Stimulated activated CD8-positive, alpha-beta memory T cell treated with anti-CD3 and anti-CD28 coated beads, Interleukin-7, amount 100 ng/mL, for 24 hours (primary cell): Measurements from ENCODE around the gene NSL1.
"Not testable (repeated sequence)": the region's sequence is repeated elsewhere in the genome, so short reads cannot be mapped to it uniquely, and the experiment has no call there.

ENCODE experiments used
- DNase-seq: peaks from one replicate; pipeline ENCODE4 v3.0.0-alpha.2; 2020; ENCODE audit warnings: low read depth

The NSL1 gene, protein sequence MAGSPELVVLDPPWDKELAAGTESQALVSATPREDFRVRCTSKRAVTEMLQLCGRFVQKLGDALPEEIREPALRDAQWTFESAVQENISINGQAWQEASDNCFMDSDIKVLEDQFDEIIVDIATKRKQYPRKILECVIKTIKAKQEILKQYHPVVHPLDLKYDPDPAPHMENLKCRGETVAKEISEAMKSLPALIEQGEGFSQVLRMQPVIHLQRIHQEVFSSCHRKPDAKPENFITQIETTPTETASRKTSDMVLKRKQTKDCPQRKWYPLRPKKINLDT

GRCh38 chr1:212791676-212792395 lies at the start of gene NSL1, which contains the start of gene TATDN3:
TSS of gene NSL1 (minus strand) at chr1:212791777. CDS start at chr1:212791763, 14 bp downstream.
TSS of gene TATDN3 (plus strand) at chr1:212791894. CDS start at chr1:212791922, 28 bp downstream.
- peak; percentile 97 for DNase-seq

DNA sequence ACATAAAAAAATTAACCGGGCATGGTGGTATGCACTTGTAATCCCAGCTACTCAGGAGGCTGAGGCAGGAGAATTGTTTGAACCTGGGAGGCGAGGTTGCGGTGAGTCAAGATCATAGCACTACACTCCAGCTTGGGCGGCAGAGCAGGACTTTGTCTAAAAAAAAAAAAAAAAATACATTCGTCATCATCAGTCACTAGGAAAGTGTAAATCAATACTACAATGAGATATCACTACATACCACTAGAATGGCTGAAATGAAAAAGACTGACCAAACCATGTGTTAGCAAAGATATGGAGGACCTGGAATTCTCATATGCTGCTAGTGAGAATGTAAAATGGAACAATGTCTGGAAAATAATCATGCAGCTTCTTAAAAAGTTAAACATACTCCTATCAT lies 46.6 kb upstream of the NSL1 start:
- DNase-seq = no peak

DNA sequence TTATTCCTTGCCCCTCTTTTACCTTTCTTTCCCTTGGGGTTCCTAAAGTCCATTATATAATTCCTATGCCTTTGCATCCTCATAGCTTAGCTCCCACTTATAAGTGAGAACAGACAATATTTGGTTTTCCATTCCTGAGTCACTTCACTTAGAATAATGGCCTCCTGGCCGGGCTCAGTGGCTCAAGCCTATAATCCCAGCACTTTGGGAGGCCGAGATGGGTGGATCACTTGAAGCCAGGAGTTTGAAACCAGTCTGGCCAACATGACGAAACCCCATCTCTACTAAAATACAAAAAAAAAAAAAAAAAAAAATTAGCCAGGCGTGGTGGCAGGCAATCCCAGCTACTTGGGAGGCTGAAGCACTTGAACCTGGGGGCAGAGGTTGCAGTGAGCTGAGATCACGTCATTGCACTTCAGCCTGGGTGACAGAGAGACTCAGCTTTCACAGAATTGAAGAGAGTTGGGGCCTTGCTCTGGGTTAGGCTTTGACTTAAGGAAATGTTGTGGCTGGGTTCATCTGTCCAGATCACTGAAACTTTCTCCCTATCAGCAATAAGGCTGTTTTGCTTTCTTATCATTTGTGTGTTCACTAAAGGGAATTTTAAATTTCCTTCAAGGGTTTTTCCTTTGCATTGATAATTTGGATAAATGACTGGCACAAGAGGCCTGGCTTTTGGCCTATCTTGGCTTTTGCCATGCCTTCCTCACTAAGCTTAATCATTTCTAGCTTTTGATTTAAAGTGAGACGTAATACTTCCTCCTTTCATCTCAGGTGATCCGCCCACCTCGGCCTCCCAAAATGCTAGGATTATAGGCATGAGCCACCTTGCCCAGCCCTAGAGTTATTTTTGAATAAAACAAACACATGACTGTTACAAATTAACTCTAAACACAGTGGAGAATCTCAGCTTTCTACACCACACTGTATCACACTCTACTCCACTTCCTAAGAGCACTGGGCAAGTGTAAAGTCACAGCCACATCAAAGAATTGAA lies 41.9 kb upstream of the NSL1 start:
- not testable (repeated sequence) for DNase-seq

DNA sequence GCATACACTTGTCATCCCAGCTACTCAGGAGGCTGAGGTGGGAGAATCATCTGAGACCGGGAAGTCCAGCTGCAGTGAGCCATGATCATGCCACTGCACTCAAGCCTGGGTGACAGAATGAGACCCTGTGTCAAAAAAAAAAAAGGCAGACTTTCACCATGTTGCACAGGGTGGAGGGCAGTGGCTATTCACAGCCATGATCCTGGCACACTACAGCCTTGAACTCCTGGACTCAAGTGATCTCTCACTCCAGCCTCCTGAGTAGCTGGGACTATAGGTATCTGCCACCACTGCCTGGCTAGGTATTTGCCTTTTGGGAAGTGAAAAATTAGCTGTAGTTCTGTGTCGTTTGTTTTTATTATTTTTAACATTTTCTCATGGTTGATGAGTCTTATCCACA lies 36.8 kb upstream of the NSL1 start:
- DNase-seq = no peak

- no peak for DNase-seq
Observed at GRCh38 chr1:212827831-212828278, 36.3 kb upstream of the NSL1 start.

GRCh38 chr1:212827171-212827776 lies 35.7 kb upstream of the NSL1 start:
- DNase-seq = no peak

GRCh38 chr1:212825798-212826452 lies 34.3 kb upstream of the NSL1 start:
- no peak for DNase-seq

GRCh38 chr1:212824201-212824600 lies 32.6 kb upstream of the NSL1 start:
- DNase-seq = no peak

DNA sequence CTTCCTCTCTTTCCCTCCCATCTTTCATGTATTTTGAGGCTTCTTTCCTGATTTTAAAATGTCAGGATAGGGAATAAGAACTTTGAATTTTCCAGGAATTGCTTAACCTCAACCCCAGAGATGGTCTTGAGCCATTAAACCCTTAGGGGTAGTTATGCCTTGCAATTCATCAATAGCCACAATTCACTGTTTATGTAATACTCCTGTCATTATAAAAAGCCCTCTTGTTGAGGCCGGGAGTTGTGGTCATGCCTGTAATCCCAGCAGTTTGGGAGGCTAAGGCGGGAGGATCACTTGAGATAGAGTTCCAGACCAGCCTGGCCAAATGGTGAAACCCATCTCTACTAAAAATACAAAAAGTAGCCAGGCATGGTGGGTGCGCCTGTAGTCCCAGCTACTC lies 31.4 kb upstream of the NSL1 start:
- DNase-seq = no peak

DNA sequence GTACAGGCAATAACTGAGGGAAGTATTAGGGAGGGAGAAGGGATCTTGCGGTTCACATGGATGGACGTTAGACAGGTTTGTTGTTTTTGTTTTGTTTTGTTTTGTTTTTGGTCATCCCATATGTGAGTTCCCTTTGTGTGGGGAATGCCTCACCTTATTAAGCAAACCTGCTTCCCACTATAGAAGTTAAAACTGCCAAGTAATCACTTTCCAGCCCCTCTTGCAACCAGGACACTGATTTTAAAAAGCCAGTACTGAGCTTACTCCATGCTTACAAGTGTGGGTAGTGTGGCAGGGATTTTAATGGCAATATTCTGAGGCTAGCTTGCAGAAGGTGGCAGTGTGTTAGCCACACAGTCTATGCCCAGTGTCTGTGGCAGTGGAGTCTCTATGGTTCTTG lies 29.4 kb upstream of the NSL1 start:
- no peak for DNase-seq

DNA sequence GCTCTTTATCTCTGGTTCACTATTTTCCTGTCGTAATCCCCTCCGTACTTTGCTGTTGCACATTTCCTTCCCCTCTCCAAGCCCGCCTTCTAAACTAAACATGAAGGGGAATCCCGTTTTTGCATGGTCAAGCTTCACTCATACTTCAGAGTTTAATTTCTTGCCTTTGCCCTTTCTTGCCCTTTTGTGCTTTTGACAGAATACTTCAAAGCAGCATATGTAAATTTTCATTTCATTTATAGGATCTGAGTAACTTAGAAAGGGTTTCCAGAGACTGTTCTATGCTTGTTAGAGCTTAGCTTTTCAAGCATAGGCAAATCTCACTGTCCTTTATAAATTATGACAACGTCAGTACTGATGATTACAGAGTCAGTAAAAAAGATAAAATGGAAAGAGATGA lies 28.1 kb upstream of the NSL1 start:
- DNase-seq = no peak

DNA sequence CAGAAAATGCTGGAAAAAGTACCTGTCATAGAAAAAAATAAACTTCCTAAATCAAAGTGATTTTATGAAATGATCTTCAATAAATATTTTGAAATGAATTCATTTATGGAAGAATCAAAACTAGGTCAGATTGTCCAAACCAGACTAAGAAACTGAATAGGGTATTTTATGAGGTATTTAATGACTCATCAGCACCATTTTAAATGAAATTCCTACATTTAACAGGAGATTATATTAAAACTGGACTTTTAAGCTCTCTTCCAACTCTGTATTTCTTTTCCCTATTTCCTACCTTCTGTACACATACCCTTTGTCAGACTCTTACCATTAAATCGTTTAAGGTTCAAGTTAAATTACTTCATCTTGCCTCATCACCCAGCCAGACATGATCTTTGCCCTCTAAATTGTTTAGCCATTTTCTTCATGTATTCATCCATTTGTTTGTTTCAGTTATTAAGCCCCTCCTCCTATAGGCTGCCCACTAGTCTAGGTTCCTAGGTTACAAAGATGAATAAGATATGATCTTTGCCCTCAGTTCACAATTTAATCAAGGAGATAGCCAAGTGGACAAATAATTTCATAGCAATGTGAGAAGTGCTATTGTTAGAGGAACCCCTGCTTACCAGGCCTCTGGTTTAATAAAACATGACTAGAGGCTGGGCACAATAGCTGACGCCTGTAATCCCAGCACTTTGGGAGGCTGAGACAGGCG lies 25.1 kb upstream of the NSL1 start:
- no peak for DNase-seq

GRCh38 chr1:212814537-212815334 lies 23.2 kb upstream of the NSL1 start:
- DNase-seq = no peak

GRCh38 chr1:212805767-212806166 lies 14.2 kb upstream of the NSL1 start:
- no peak for DNase-seq

GRCh38 chr1:212797681-212798080 lies 6.1 kb upstream of the NSL1 start:
- DNase-seq = no peak

DNA sequence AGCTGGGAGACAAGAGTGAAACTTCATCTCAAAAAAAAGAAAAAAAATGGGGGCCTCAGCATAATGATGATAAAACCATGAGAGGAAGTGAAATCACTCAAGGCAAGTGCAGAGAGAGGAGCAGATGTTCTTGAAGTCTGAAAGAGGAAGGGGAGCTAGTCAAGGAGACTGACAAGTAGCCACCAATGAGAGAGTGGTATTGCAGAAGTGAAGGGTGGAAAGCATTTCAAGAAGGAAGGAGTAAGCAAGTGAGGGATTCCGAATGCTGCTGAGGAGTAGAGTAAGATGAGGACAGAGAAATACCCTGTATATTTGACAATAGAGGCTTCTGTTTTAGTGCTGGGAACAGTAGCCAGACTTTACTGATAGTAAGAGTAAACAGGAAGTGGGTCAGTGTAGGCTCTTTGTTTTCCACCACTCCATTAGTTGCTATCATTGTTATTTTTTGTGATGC lies 3.0 kb upstream of the NSL1 start:
- no peak for DNase-seq

- DNase-seq = no peak
Observed at GRCh38 chr1:212792396-212792908, 875 bp upstream of the NSL1 start.

DNA sequence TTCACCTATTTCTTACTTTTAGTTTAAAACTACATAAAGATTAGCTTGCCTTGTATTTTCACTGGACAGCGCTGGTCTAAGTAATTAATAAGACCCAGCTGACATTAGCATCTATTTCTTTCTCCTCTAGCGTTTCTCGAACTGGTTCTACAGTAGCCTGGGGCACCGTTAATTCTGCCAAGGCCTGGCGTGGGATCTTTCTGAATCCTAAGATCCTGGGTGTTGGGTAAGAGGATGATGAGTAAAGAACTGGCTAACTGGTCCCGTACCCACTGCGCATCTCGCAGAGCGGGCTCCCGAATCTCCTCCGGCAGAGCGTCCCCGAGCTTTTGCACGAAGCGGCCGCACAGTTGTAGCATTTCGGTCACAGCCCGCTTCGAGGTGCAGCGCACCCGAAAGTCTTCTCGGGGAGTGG lies 309 bp downstream of the NSL1 start:
- no peak for DNase-seq

- DNase-seq = no peak
Observed at GRCh38 chr1:212785871-212786270, 5.7 kb downstream of the NSL1 start.
